NCI-H2227 (cell line): ENCODE data around the gene SLC10A1.

Source experiments
- DNase-seq: peaks from one replicate; lab custom pipeline; 2025; ENCODE audit not compliant: unreplicated experiment; lab: John Stamatoyannopoulos, UW

SLC10A1 gene

GRCh38 chr14:69726761-69727511 lies 70.1 kb downstream of the SLC10A1 start:
- peak; percentile 87 for DNase-seq
